HG03469 (cell line): ENCODE measurements around the gene ATG13.

Experiments used
- ATAC-seq: cut with Tn5 transposase; IDR thresholded peaks from one replicate; pipeline ENCODE4 v1.9.1; 2021; ENCODE audit warnings: mild to moderate bottlenecking, moderate library complexity, moderate number of reproducible peaks; ENCODE audit not compliant: unreplicated experiment

The ATG13 gene

GRCh38 chr11:46604796-46605195, 12.6 kb upstream of the ATG13 start:
- ATAC-seq: no peak

GRCh38 chr11:46607516-46607915, 9.8 kb upstream of the ATG13 start:
- no peak for ATAC-seq

GRCh38 chr11:46609386-46609785, 8.0 kb upstream of the ATG13 start:
- ATAC-seq: no peak

- ATAC-seq: no peak
These were observed 5.6 kb upstream of the ATG13 start for GRCh38 chr11:46611526-46612304.

GRCh38 chr11:46612326-46612725, 5.0 kb upstream of the ATG13 start:
- no peak for ATAC-seq

GRCh38 chr11:46615756-46616155, 1.6 kb upstream of the ATG13 start:
- no peak for ATAC-seq

- no peak for ATAC-seq
These were observed 711 bp upstream of the ATG13 start for GRCh38 chr11:46616551-46617133.

- ATAC-seq: no peak
These were observed 590 bp downstream of the ATG13 start for GRCh38 chr11:46617972-46618314.

GRCh38 chr11:46618837-46619236, 1.5 kb downstream of the ATG13 start:
- ATAC-seq: no peak

- ATAC-seq: no peak
These were observed 8.1 kb downstream of the ATG13 start for GRCh38 chr11:46625406-46625805.

- no peak for ATAC-seq
These were observed 11.6 kb downstream of the ATG13 start for GRCh38 chr11:46628961-46629360.

- no peak for ATAC-seq
These were observed 12.9 kb downstream of the ATG13 start for GRCh38 chr11:46630237-46630636.

- no peak for ATAC-seq
These were observed 14.3 kb downstream of the ATG13 start for GRCh38 chr11:46631676-46632075.

- no peak for ATAC-seq
These were observed 15.1 kb downstream of the ATG13 start for GRCh38 chr11:46632502-46632901.

GRCh38 chr11:46633291-46634217, 16.2 kb downstream of the ATG13 start:
- ATAC-seq: no peak

GRCh38 chr11:46635557-46636139, 18.3 kb downstream of the ATG13 start:
- ATAC-seq: no peak

GRCh38 chr11:46637546-46637945, 20.2 kb downstream of the ATG13 start:
- ATAC-seq: no peak

GRCh38 chr11:46639197-46639839, 22.0 kb downstream of the ATG13 start:
- no peak for ATAC-seq

- ATAC-seq: no peak
These were observed 22.9 kb downstream of the ATG13 start for GRCh38 chr11:46640036-46640788.

- no peak for ATAC-seq
These were observed 24.3 kb downstream of the ATG13 start for GRCh38 chr11:46641639-46642038.
